GM18870 (cell line): ENCODE data around the gene MXRA7.
"Not testable (repeated sequence)": the region's sequence is repeated elsewhere in the genome, so short reads cannot be mapped to it uniquely, and the experiment has no call there.

Experiments
- ATAC-seq: cut with Tn5 transposase; IDR thresholded peaks from one replicate; pipeline ENCODE4 v1.9.1; 2021; ENCODE audit warnings: moderate library complexity; ENCODE audit not compliant: unreplicated experiment

Gene MXRA7, protein sequence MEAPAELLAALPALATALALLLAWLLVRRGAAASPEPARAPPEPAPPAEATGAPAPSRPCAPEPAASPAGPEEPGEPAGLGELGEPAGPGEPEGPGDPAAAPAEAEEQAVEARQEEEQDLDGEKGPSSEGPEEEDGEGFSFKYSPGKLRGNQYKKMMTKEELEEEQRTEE

DNA sequence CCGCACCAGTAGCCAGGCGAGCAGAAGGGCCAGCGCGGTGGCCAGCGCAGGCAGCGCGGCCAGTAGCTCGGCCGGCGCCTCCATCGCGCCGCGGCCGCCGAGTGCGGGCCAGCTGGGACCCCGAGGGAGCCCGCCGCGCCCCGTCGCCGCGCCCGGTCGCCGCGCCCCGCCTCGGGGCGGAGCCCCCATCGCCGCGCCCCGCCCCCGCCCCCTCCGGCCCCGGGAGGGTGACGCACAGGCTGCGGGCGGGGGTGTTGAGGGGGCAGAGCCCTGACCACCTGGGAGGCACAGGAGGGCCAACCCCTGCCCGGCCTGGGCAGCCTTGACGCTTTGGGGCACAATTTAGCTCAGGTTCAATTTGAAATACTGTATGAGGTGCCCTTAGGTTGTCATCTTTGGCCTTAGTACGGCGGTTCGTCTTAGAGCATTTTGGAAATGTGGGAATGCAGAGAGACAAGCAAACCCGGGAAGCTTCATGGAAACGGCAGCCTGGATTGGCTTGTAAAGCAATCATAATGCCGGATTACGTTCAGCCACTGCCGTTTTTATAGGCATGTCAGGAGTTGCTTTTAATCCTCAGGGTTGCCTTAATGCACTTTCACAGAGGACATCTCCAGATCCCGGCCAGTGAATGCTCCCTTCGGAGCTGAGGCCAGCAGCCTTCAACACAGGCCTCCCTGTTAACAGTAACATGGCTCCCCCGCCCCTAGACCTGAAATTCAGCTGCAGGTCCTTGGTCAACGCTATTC, at the start of gene MXRA7:
TSS of gene MXRA7 (minus strand) at position 103 of the 749 bp plus-strand sequence. CDS start at position 84, 19 bp downstream.
- ATAC-seq: no peak

DNA sequence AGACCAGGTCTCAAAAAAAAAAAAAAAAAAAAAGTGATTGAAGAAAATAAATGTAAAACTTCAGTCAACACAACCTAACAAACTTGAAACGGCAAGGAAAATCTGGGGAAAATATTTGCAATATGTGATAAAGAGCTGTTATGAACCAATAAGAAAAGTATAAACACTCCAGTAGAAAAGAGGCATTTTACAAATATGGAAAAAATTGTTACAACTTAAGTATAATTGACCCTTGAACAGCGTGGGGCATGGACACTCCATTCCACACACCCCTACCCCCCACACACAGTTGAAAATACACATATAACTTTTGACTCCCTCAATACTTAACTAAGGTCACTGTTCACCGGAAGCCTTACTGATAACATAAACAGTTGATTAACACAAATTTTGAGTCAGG, 47.8 kb upstream of the MXRA7 start:
- ATAC-seq: no peak

DNA sequence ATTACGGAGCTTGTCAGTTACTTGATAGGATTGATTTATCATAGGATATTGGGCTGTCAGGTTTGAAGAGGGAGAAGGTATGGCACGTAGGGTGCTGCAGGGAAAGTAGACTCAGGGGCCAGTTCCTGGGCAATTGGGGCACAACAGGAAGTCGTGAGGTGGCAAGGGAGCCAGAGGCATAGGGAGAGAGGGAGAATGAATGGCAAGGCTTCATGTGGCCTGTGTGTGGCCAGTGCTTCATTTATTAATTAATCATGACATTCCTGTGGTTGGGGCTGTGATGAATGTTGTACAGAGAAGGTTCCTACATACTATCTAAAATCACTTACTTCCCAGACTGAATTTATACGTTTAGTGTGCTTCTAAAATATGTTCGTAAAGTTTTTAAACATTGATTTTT, 46.5 kb upstream of the MXRA7 start:
- ATAC-seq: no peak

DNA sequence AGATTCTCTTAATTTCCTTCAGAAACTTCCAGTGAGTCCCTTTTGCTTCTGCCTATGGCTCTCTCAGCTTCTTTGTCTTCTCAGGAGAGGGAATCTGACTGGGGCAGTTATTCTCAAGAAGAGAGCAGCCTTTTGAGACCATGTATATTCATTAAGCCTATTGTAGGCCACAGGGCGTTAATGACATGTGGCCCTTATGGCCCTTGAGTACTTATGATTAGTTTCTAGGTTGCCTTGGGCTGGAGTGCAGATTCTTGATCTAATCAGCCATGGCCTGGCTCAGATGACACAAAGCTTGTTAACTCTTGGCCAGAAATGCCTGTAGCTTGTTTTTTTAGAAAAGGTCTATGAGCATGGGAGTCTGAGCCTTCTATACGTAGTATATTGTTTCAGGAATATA, 44.5 kb upstream of the MXRA7 start:
- no peak for ATAC-seq

DNA sequence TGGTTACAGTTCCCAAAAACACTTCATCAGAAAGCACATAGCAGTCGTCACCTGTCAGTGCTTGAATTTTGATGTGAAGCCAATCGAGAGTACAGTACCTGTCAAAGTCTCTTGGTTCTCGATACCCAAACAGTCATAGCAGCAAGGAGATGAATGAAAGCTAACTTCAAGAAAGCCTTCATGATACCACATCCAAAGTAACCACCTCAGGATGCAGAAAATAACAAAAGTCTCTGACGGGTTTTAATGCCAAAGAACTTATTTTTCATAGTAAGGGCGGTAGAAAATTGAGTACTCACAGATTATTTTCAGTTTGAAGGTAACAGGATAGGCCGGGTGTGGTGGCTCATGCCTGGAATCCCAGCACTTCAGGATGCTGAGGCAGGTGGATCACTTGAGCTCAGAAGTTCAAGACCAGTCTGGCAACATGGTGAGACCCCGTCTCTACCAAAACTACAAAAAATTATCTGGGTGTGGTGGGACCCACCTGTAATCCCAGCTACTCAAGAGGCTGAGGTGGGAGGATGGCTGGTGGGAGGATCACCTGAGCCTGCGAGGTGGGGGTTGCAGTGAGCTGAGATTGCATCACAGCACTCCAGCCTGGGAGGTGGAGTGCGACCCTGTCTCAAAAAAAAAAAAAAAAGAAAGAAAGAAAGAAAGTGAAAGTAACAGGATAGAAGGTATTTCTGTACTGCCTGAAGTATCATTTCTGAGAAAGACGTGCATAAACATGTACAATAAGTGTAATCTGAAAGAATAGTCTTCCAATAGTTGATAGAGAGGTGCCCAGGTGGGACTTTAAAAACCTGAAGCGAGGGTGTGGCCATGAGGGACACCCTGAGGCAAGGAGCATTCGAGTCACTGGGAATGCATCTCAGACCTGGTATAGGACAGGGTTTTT, 42.5 kb upstream of the MXRA7 start:
- no peak for ATAC-seq

DNA sequence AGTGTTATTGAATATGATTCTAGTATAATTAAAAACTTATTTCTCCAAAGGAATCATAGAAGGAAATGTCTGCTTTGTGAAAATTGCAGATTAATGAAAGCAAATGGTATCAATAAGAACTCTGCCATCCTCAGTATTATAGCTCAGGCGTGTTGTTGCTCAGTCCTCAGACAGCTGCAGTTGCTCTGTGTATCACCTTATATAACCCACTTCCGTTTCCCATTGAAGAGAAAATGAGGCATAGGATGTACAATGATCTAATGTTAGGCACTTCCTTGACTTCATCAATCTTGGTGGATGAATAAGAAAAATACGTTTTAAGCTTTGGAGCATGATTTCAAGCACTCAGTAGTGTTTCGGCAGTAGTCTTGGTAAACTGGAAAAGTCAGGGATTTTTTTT, 41.2 kb upstream of the MXRA7 start:
- ATAC-seq: no peak

DNA sequence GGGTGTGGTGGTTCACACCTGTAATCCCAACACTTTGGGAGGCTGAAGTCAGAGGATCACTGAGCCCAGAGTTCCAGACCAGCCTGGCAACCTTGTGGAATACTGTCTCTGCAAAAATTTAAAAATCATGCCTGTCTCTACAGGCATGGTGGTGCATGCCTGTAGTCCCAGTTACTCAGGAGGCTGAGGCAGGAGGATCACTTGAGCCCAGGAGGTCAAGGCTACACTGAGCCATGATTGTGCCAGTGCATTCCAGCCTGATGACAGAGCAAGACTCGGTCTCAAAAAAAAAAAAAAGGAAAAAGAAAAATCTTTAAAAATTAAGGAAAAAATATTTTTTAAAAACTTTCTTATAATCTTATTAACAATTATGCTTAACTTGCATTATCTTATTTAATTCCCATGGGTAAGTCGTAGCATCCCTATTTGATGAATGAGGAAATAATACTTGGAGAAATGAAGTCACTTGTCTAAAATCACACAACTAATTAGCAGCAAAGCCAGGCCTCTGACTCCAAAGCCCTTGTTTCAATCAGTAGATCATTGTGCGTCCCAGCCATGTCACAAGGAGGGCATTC, 40.7 kb upstream of the MXRA7 start:
- ATAC-seq: no peak

DNA sequence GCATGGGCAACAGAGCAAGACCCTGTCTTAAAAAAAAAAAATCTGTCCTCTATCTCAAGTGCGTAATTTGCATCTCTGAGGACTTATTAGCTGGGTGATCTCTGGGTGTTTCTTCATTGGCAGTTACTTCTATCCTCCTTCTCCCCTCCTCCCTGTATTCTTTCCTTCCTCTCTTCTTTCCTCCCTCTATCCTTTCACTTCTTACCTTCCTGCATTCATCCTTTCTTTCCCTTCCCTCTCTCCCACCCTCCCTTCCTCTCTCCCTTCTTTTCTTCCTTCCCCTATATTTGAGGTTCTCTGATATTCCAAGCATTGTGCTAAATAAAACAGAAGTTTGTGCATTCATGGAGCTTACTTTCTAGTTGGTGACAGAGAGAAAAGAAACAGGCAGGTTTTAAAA, 37.9 kb upstream of the MXRA7 start:
- no peak for ATAC-seq

DNA sequence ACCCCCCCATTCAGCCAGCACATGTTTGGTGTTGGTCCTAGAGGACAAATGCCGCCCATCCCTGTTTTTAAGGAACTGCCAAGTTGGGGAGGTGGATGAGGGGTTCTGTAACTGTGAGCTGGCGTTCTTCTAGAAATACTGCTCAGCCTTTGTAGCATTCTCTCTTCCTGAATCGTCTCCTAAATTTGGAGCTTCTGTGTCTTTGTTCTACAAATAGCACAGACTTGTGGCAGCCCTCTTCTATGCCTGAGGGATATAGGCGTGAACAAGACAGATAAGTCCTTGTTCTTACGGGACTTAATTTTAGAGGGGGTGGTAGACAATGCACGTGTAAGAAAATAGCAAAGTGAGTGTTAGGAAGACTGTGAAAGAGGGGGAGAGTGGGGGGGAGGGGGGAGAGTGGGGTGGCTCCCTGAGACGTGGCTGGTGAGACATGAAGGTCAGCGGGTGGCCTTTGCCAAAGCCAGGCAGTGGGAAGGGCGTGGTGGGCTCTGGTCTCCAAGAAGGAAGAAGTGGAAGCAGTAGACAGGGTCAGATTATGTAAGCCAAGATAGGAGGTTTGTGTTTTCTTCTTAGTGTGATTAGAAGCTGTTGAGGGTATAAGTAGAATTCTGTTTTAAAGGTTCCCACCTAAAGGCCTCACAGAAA, 37.1 kb upstream of the MXRA7 start:
- no peak for ATAC-seq

DNA sequence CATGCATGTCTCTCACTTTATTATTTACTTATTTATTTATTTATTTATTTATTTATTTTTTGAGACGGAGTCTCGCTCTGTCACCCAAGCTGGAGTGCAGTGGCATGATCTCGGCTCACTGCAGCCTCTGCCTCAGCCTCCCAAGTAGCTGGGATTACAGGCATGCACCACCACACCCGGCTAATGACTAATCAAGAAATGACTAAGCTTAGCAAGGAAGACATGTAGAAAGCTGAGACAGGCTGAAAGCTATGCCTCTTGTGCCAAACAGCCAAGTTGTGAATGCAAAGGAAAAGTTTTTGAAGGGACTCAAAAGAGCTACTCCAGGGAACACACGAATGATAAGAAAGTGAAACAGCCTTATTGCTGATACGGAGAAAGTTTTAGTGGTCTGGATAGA, 35.0 kb upstream of the MXRA7 start:
- not testable (repeated sequence) for ATAC-seq

DNA sequence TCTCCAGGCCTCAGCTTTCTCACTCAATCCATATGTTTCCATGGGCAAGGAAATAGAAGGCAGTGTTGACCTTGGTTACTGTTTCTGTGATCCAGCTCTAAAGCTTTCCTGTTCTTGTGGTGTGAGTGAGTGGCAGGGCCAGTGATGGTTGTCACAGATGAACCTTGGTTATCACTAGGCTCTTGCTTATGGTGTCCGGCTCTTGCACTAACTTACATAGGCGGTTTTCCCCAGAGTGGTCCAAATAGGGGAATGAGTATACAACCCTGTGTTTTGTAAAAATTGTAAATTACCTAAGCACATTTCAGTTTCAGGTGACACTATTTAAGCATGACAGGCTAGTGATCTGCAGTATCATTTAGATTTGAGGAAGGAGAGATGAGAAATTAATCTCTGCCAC, 34.0 kb upstream of the MXRA7 start:
- ATAC-seq: no peak

DNA sequence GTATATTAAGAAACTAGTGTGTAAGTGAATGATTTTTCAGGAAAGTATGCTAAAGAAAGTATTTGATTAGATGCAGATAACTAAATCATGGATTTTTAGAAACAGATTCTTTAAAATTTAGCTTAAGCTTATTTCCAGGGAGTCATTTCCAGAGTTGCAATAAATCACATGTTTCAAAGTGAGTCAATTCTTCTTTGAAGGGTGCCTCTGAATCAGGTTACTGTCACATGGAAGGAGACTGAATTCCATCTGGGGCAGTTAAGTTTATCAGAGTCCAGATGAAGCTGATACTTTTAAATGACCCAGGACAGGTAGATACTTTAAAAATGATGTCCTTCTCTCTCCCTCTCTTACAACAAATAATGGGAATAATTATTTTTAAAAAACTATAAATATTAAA, 32.2 kb upstream of the MXRA7 start:
- no peak for ATAC-seq

DNA sequence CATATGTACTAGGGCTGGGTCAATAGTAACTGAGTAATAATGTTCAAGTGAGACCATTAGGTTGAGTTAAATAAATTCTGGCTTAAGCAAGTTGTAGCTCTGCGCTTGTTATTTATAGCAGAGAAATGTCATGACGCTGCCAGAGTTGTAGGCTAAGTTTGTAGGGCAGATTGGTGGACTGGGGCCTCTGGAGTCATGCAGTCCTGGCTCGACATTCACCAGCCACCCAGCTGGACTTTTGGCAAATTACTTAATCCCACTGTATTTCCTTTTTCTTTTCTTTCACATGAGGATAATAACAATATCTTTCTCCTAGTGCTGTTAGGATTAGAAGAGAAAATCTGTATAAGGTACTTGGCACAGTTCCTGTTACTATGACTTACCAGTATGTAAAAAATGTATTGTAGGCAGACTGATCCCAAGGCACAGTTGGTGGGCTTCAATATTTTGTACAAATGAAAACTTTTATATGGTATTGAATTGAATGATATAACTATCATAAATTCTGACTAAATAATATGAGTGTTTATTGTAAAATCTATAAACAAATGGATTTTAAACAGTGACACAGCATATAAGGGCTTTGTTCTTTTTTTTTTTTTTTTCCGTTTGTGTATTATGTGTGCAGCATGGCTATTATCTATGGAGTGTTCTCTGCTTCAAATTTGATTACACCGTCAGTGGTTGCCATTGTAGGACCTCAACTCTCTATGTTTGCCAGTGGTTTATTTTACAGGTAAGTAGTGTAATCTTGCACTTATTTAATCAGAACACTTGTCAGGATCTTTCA, 29.8 kb upstream of the MXRA7 start:
- ATAC-seq: no peak

DNA sequence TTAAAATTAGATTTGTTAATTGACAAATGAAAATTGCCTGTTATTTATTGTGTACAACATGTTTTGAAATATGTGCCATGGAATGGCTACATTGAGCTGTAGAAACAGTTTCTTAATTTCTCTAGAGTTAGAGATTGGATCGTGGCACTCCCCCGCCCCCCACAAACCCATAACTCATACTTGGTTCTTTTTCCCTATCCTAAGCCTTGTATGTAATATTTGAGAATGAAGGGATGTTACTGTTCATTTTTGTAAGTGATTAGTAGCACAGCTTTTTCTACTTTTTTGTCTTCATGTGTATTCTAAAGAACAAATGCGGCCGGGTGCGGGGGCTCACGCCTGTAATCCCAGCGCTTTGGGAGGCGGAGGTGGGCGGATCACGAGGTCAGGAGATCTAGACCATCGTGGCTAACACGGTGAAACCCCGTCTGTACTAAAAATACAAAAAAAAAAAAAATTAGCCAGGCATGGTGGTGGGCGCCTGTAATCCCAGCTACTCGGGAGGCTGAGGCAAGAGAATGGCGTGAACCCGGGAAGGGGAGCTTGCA, 28.9 kb upstream of the MXRA7 start:
- not testable (repeated sequence) for ATAC-seq

DNA sequence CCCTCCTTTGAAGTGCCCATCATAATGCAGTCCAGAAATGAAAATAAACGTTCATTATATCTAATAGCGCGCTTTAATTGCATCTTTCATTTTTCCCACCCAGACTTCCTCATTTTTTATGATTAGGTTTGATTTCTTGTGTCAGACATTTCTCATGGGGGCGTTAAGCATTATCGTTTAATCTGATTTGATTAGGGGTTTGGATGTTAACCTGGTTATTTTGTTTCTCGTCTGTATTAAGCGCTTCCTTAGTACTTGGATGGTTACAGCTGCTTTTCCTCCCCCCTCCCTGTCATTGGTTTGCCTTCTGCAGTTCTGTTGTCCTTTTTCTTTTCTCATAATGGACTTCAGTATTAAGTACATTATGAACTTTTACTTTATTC, 27.7 kb upstream of the MXRA7 start:
- ATAC-seq: no peak

DNA sequence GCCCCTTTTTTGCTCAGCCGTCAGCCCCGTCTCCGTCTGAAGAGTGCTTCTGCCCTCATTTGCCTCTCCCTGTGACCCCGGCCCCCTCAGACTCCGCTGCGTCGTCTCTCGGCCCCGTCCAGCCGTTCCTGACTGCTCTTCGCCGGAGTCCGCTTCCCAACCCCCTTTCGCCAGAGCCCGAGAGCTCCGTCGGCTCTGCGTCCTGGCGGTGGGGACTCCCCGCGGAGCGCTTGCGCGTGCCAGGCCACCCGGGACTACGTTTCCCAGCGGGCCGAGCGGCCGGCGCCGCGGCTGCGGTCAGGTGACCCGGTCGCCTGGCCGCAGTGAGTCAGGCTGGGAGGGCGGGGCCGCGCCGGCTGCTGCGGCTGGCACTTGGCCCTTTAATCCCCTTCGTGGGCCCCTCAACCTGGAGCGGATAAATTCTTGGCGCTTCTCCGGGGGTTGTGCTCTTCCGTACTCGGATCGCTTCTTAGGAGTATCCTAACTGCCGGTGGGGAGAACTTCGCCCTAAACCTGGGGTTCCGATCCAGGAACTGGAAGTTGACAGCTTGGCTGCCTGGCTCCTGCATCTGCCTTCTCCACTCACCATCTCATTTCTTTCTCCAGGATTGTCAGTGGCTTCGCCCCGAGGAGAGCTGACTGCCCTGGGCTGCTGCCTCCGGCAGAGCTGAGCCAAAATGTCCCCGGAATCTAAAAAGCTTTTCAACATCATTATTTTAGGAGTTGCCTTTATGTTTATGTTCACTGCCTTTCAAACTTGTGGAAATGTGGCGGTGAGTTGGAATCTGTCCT, 27.1 kb upstream of the MXRA7 start, which contains the start of gene MFSD11:
TSS of gene MFSD11 (plus strand) at position 444 of the 792 bp plus-strand sequence. CDS start at position 678, 234 bp downstream.
- ATAC-seq: peak; percentile 30

DNA sequence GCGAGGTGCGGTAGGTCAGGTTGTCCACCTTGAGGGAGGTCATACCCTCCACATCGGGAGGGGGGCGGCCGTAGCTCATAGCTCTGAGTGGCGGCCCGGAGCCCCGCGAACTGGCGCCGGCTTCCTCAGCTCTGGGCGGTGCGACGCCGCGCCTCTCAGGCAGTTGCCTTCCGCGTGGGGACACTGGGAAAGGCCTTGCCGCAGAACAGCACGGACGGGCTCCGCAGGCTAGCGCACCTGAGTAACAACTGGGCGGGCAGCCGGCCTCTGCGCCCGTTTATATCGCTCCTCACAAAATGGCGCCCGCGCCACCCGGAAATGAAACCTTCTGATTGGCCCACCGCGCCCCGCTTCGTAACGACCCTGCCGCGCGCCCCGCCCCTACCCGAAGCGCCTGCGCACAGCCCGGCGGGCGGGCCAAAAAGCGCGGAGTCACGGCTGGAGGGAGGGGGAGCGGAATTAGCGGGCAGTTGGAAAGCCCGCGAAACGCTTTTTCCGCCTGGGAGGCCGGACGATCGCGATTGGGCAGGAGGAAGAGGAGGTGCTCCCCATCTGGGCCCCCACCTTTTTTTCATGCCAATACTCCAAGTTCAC, 26.4 kb upstream of the MXRA7 start, which contains the start of gene SRSF2:
TSS of gene SRSF2 (minus strand) at position 250 of the 594 bp plus-strand sequence. CDS start at position 79, 171 bp downstream.
- peak; percentile 72 for ATAC-seq

DNA sequence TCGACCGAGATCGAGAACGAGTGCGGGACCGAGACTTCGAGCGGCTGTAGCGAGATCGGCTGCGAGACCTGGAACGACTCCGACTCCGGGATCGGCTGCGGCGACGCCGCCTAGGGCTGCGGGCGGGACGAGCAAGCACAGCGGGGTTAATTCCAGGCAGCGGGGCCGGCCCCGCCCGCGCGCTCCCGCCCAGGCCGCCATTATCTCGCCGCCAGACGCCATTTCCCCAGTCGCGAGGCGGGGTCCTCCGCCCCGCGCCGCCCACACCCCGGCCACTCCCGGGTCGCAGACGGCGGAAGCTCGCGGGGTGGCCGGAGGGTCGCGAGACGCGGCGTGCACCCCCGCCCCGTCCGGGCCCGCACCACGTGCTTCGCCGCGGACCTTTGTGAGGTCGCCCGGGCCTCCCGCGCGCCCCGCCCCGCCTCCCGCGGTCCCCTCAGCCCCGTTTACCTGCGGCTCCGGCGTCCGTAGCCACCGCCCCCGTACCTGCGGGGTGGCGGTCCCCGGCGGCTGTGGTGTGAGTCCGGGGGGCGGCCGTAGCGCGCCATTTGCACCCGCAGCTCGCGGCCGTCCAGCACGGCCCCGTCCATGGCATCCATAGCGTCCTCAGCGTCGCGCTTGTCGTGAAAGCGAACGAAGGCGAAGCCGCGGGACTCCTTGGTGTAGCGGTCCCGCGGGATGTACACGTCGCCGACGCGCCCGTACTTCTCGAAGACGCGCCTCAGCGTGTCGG, 25.8 kb upstream of the MXRA7 start:
- ATAC-seq: no peak
